Measurements from ENCODE around the gene MYG1. TPM values are rescaled to one million over a fixed set of nuclear protein-coding genes. Genes with fewer than 3 reads are reported as not detected.

MYG1 gene
- total RNA-seq, 1 donor from 2014 or later = 48.8 TPM

DNA sequence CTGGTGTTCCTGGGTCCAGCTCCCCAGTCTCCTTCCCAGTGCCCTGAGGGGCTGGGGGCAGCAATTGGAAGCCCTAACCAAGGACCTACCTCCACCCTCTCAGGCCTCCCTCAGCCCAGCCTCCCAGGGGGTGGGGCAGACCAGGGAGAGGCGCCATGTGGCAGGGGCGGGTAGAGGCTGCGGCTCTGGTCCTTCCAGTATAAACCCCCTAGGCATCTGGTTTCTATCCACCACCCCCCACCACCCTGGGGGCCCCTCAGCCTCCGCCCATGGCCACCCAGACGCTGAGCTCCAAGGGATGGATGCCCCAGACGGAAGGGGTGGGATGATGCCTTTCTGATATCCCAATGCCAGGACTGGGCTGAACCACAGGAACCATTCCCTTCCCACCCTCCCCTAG, 39.4 kb downstream of the MYG1 start:
- Histone ChIP-seq H3K27me3 (no peaks in the 10 kb centered on the region), H3K27ac (no peak overlapping the region), H2AFZ (replicated peaks) (no peak overlapping the region), H4K20me1 (ENCODE audit: low read depth) (no peaks in the 10 kb centered on the region), H3F3A (ENCODE audit: low read depth) (peaks cover 8% of the 10 kb centered on the region), H3K9ac (no peak overlapping the region), H3K36me3 (no peaks in the 10 kb centered on the region), H3K4me3 (no peak overlapping the region), H3K9me3 (ENCODE audit: low read depth) (no peaks in the 10 kb centered on the region), H3K79me2 (ENCODE audit: low read depth) (no peaks in the 10 kb centered on the region), H3K4me1 (peaks cover 36% of the 10 kb centered on the region), H3K4me2 (no peak overlapping the region)
- H3K27me3 Mint-ChIP-seq (ENCODE audit: insufficient read depth, low read depth) = peaks cover 16% of the 10 kb centered on the region
- H3K27ac Mint-ChIP-seq = no peak overlapping the region
- no peaks in the 10 kb centered on the region for H3K36me3 Mint-ChIP-seq
- H3K4me1 Mint-ChIP-seq = peaks cover 33% of the 10 kb centered on the region
- no peak for DNase-seq (ENCODE audit: low spot score)
- H3K9me3 Mint-ChIP-seq = no peaks in the 10 kb centered on the region
- TF ChIP-seq EZH2 (IDR thresholded peaks at IDR 0.05) (no peak), EZH2phosphoT487 (IDR thresholded peaks at IDR 0.05) (no peak)
- TF ChIP-seq, protein P1, sequence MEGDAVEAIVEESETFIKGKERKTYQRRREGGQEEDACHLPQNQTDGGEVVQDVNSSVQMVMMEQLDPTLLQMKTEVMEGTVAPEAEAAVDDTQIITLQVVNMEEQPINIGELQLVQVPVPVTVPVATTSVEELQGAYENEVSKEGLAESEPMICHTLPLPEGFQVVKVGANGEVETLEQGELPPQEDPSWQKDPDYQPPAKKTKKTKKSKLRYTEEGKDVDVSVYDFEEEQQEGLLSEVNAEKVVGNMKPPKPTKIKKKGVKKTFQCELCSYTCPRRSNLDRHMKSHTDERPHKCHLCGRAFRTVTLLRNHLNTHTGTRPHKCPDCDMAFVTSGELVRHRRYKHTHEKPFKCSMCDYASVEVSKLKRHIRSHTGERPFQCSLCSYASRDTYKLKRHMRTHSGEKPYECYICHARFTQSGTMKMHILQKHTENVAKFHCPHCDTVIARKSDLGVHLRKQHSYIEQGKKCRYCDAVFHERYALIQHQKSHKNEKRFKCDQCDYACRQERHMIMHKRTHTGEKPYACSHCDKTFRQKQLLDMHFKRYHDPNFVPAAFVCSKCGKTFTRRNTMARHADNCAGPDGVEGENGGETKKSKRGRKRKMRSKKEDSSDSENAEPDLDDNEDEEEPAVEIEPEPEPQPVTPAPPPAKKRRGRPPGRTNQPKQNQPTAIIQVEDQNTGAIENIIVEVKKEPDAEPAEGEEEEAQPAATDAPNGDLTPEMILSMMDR (IDR thresholded peaks at IDR 0.05) = no peak
- H3K4me3 Mint-ChIP-seq = no peak overlapping the region

DNA sequence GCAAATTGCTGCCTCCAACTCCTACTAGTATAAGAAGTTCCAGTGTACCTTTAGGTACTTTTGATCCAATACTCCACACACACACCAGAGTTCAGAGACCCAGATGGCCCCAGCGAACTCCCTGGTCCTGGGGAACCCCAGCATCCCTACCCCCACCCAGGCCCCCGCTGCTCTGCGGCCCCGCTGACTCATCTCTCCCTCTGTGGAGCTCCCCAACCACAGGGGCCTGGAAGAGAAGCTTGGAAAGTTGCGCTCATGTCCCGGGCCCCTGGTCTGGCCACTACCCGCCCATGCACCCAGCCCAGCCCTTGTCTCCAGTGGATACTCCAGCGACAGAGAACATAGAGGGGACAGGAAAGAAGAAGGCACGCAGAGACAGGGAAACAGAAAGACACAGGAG, 40.9 kb downstream of the MYG1 start:
- Mint-ChIP-seq H3K27me3 (ENCODE audit: insufficient read depth, low read depth) (peaks cover 16% of the 10 kb centered on the region), H3K36me3 (no peaks in the 10 kb centered on the region), H3K9me3 (no peaks in the 10 kb centered on the region), H3K27ac (no peak overlapping the region), H3K4me3 (no peak overlapping the region), H3K4me1 (peaks cover 31% of the 10 kb centered on the region)
- H3K36me3 ChIP-seq = no peaks in the 10 kb centered on the region
- H3K4me1 ChIP-seq = peaks cover 26% of the 10 kb centered on the region
- H3K27me3 ChIP-seq = peaks cover 6% of the 10 kb centered on the region
- H3K4me2 ChIP-seq = no peak overlapping the region
- no peaks in the 10 kb centered on the region for H4K20me1 ChIP-seq (ENCODE audit: low read depth)
- H3K9ac ChIP-seq = no peak overlapping the region
- peaks cover 21% of the 10 kb centered on the region for H3F3A ChIP-seq (ENCODE audit: low read depth)
- TF ChIP-seq EZH2phosphoT487 (IDR thresholded peaks at IDR 0.05) = no peak
- no peak for TF ChIP-seq EZH2 (IDR thresholded peaks at IDR 0.05)
- TF ChIP-seq, protein P1 (IDR thresholded peaks at IDR 0.05) = no peak
- DNase-seq (ENCODE audit: low spot score) = no peak
- no peak overlapping the region for H2AFZ ChIP-seq (replicated peaks)
- no peak overlapping the region for H3K4me3 ChIP-seq
- H3K9me3 ChIP-seq (ENCODE audit: low read depth) = no peaks in the 10 kb centered on the region
- H3K79me2 ChIP-seq (ENCODE audit: low read depth) = no peaks in the 10 kb centered on the region
- H3K27ac ChIP-seq = no peak overlapping the region

DNA sequence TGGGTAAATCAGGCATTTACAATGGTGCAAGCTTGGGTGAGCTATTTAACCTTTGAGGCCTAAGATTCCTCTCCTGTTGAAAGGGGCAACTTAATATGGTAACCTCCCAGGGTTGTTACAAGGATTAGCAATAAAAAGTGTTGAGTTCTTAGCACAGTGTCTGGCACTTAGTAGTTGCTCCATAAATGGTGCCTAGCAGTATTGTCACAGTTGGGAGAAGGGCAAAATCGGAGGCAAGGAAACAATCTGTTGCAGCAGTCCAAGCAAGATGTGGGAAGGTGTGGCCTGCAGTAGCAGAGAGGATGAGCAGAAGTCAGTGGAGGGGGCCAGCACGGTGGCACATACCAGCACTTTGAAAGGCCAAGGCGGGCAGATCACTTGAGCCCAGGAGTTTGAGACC, 44.0 kb downstream of the MYG1 start:
- no peak for DNase-seq (ENCODE audit: low spot score)
- Histone ChIP-seq H4K20me1 (ENCODE audit: low read depth) (no peaks in the 10 kb centered on the region), H3K27me3 (peaks cover 6% of the 10 kb centered on the region), H3K27ac (no peak overlapping the region), H3K4me3 (no peak overlapping the region), H3K9ac (no peak overlapping the region), H3K4me1 (peaks cover 11% of the 10 kb centered on the region), H3K36me3 (no peaks in the 10 kb centered on the region), H2AFZ (replicated peaks) (no peak overlapping the region), H3F3A (ENCODE audit: low read depth) (peaks cover 23% of the 10 kb centered on the region), H3K4me2 (no peak overlapping the region), H3K79me2 (ENCODE audit: low read depth) (no peaks in the 10 kb centered on the region), H3K9me3 (ENCODE audit: low read depth) (no peaks in the 10 kb centered on the region)
- H3K4me1 Mint-ChIP-seq = peaks cover 26% of the 10 kb centered on the region
- H3K27ac Mint-ChIP-seq = no peak overlapping the region
- no peaks in the 10 kb centered on the region for H3K36me3 Mint-ChIP-seq
- peaks cover 18% of the 10 kb centered on the region for H3K27me3 Mint-ChIP-seq (ENCODE audit: insufficient read depth, low read depth)
- TF ChIP-seq EZH2phosphoT487 (IDR thresholded peaks at IDR 0.05) (no peak), EZH2 (IDR thresholded peaks at IDR 0.05) (no peak)
- TF ChIP-seq, protein P1 (IDR thresholded peaks at IDR 0.05) = no peak
- no peaks in the 10 kb centered on the region for H3K9me3 Mint-ChIP-seq
- peak overlapping the region; percentile 58 for H3K4me3 Mint-ChIP-seq

Measured in neural progenitor cell (in vitro differentiated cells).